HUES48 (cell line): ENCODE measurements around the gene GYPC.

Experiments
- H3K27ac ChIP-seq: one replicate; pipeline ENCODE4 v1.7.0; 2013; ENCODE audit warnings: low read depth, low read length, inconsistent platforms
- H3K27me3 ChIP-seq: 2 replicates; pipeline ENCODE4 v1.6.1; 2013; ENCODE audit warnings: mild to moderate bottlenecking, low read length; ENCODE audit not compliant: control insufficient read depth, insufficient read depth
- H3K36me3 ChIP-seq: 2 replicates; pipeline ENCODE4 v1.6.1; 2013; ENCODE audit warnings: low read length; ENCODE audit not compliant: control insufficient read depth, insufficient read depth
- H3K4me1 ChIP-seq: 2 replicates; pipeline ENCODE4 v1.6.1; 2013; ENCODE audit warnings: mild to moderate bottlenecking, low read length; ENCODE audit not compliant: control insufficient read depth, insufficient read depth
- H3K4me3 ChIP-seq: 2 replicates; pipeline ENCODE4 v1.5.1; 2013; ENCODE audit warnings: mild to moderate bottlenecking, low read depth, low read length
- H3K9ac ChIP-seq: 2 replicates; pipeline ENCODE4 v1.6.1; 2013; ENCODE audit warnings: mild to moderate bottlenecking, low read depth, low read length, moderate library complexity
- H3K9me3 ChIP-seq: 2 replicates; pipeline ENCODE4 v1.6.1; 2013; ENCODE audit warnings: low read length; ENCODE audit not compliant: control insufficient read depth, insufficient read depth

The GYPC gene, protein sequence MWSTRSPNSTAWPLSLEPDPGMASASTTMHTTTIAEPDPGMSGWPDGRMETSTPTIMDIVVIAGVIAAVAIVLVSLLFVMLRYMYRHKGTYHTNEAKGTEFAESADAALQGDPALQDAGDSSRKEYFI

DNA sequence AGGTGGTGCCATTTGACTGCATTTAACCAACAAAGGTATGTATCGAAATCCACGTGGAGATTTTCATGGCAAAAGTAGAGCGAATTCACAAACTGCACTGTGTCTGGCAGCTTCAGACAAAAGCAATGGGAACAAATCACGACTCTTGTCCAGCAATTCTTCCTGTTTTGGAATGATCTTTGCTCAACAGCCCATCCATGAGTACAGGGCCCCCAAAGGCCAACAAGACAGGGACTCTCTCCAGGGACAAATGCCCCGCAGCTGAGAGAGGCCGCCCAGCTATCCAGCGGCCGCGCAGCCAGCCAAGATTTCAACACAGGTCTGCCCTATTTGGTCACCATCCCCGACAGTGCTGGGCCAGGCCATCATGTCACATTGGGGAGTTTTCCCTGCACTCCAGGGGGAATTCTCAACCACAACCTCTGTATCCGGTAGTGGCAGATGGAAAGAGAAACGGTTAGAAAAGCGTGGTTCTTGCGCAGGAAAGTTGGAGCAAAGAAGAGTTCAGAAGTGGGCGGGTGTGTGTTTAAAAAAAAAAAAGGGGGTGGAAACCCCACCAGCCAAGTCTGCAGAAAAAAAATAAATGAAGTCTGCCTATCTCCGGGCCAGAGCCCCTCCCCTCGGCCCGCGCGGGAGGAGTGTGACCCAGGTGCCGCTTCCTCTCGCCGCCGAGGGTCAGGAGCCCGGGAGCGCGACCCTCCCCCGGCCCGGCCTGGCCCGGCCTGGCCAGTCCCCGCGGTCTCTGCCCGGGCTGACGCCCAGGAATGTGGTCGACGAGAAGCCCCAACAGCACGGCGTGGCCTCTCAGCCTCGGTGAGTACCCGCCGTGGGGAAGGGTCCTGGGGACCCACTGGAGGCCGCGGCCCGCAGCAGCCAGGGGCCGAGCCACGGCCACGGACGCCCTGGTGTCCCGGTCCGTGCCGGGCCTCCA lies at the start of gene GYPC:
Gene GYPC (plus strand): TSS at position 659 of the 931 bp plus-strand sequence. CDS start 106 bp downstream, at position 765.
- peaks cover 22% of the 10 kb centered on the region for H3K27me3 ChIP-seq
- peak within 1 kb of the TSS; percentile 62 for H3K9ac ChIP-seq
- H3K4me1 ChIP-seq = peaks cover 38% of the 10 kb centered on the region
- H3K4me3 ChIP-seq = peak within 1 kb of the TSS; percentile 63
- H3K27ac ChIP-seq = peak within 1 kb of the TSS; percentile 74
- H3K9me3 ChIP-seq = no peaks in the 10 kb centered on the region
- no peaks in the 10 kb centered on the region for H3K36me3 ChIP-seq

DNA sequence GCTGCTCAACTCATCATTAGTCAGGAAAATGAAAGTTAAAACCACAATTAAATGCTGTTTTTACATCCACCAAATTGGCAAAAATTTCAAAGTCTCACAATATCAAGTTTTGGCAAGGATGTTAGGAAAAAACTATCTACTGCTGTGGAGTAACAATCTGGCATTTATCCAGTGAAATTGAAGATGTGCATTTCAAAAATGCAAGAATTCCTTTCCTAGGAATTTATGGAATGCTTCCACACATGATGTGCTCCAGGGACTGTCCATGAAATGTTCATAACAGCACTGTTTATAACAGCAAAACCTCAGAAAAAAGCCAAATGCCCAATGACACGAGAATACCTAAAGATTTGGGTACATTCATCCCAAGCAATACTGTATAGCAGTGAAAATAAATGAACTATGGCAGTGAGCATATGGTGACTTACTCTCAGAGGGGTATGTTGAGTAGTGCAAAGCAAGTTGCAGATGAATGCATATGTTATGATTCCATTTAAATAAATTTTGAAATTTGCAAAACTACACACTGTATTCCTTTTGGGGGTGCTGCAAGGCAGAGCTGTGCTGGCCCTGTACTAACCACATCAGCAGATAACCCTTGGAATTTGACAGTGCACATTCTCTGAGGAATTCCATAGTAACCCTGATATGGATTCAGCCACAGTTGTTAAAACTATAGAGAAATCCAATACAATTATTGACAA lies 41.3 kb upstream of the GYPC start:
- Histone ChIP-seq H3K9ac (no peak overlapping the region), H3K4me3 (no peak overlapping the region), H3K4me1 (no peaks in the 10 kb centered on the region), H3K36me3 (no peaks in the 10 kb centered on the region), H3K27me3 (no peaks in the 10 kb centered on the region), H3K9me3 (no peaks in the 10 kb centered on the region), H3K27ac (no peak overlapping the region)

DNA sequence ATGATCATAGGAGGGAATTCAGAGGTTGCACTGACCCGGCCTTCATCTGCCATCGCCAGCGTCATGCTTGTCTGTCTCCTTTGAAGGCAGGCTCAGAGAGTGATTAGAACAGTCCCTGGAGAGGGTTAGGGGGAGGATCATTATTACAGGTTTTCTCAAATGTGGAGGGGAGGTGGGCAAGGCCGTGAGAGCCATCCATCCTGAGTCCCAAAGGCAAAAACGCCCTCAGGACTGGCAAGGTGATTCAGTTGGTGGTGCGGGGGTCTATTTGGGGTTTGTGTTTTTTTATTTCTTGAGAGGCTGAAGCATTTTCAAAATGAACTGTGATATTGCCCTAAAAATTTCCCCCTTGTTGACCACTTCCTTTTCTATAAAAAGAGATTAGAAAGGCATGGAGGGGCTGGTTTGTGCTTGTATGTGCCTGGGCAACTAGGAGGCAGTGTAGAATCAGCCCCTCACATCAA lies 39.3 kb upstream of the GYPC start:
- Histone ChIP-seq H3K36me3 (no peaks in the 10 kb centered on the region), H3K27me3 (no peaks in the 10 kb centered on the region), H3K9me3 (peaks cover 6% of the 10 kb centered on the region; the same call in 1 of the 2 replicates), H3K27ac (no peak overlapping the region), H3K4me1 (no peaks in the 10 kb centered on the region), H3K9ac (no peak overlapping the region), H3K4me3 (no peak overlapping the region)

DNA sequence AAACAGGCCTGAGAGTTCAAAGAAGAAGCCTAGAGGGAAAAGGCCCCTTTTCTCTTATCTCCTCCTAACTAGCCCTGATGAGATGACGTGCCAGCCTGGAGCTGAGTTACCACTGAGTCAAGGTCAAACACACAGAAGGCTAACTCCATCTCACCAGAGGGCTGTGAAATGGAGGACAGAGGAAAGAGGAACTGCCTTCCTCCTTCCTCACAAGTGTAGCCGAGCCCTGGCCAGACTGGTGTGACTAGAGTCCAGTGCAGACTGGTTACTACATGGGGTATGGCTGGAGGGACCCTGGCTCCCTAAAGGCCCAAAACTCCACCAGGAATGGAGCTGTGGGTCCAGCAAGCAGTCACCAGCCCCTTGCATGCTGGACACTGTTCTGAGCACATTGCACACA lies 35.7 kb upstream of the GYPC start:
- Histone ChIP-seq H3K27me3 (no peaks in the 10 kb centered on the region), H3K4me3 (no peak overlapping the region), H3K9me3 (peaks cover 6% of the 10 kb centered on the region; the same call in 1 of the 2 replicates), H3K27ac (no peak overlapping the region), H3K4me1 (no peaks in the 10 kb centered on the region), H3K9ac (no peak overlapping the region), H3K36me3 (no peaks in the 10 kb centered on the region)

DNA sequence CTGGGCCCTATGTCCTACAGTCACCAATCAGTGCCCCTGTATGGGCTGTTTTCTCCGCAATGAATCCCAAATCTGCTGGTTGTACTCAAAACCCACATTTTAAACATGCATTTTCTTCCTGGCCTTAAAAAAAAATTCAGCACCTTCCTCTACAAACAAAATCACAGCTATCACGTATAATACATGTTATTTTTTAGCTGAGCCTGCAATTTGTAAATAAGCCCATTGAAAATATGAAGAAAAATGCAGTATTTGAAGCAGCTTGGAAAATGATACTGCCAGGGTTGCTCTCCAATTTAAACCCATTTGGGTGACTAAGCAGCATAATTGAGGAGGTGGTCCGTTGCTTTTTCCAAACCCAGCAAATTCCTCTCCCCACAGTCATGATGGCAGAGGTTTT lies 33.0 kb upstream of the GYPC start:
- H3K36me3 ChIP-seq = no peaks in the 10 kb centered on the region
- H3K27ac ChIP-seq = no peak overlapping the region
- no peak overlapping the region for H3K4me3 ChIP-seq
- H3K9ac ChIP-seq = no peak overlapping the region
- H3K4me1 ChIP-seq = no peaks in the 10 kb centered on the region
- H3K9me3 ChIP-seq = peaks cover 6% of the 10 kb centered on the region; the same call in 1 of the 2 replicates
- H3K27me3 ChIP-seq = no peaks in the 10 kb centered on the region

DNA sequence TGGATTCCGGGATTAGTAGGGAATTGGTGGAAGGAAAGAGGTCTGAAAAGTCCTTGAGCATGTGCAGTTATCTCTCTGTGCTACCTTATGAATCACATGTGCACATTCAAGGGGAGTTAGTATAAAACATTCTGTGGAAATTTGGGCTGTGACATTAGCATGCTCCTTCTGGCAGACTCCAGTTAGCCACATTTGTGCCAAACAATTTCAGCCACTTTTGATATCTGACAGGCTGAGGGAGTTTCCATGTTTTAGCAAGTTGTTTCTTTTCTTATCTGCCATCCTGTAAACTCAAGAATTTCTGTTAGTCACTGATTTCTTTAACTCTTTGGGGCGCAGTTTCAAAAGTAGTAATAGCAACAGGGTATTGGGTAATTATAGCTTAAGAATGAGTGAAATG lies 28.3 kb upstream of the GYPC start:
- no peak overlapping the region for H3K4me3 ChIP-seq
- no peaks in the 10 kb centered on the region for H3K27me3 ChIP-seq
- H3K36me3 ChIP-seq = no peaks in the 10 kb centered on the region
- H3K9ac ChIP-seq = no peak overlapping the region
- no peaks in the 10 kb centered on the region for H3K4me1 ChIP-seq
- H3K9me3 ChIP-seq = no peaks in the 10 kb centered on the region
- H3K27ac ChIP-seq = no peak overlapping the region

DNA sequence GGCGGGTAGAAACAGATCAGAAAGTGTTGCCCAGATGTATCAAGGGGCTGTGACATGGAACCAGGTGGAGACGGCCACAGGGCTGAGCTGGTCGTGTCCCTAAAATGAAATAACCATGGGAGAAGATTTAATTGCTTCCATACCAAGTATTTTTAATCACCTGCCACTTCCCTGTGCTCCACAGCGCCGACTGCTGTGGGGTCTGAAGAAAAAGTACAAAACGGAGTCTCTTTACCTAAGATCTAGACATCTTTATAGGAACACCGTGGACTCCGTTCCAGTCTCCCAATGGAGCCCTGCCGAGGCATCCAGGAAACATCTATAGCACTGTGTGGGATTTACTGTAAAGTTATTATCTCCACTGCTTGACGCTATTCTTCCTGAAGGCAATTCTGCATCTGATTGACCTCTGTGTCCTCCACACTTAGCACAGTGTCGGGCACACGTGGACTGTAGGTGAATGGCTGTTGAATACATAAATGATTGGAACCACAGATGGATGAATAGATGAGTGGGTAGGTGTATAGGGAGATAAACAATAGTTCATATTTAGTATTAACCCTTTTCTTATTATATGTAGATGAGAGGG lies 21.6 kb upstream of the GYPC start:
- Histone ChIP-seq H3K36me3 (no peaks in the 10 kb centered on the region), H3K4me1 (no peaks in the 10 kb centered on the region), H3K27me3 (no peaks in the 10 kb centered on the region), H3K9ac (no peak overlapping the region), H3K9me3 (no peaks in the 10 kb centered on the region), H3K27ac (no peak overlapping the region), H3K4me3 (no peak overlapping the region)

DNA sequence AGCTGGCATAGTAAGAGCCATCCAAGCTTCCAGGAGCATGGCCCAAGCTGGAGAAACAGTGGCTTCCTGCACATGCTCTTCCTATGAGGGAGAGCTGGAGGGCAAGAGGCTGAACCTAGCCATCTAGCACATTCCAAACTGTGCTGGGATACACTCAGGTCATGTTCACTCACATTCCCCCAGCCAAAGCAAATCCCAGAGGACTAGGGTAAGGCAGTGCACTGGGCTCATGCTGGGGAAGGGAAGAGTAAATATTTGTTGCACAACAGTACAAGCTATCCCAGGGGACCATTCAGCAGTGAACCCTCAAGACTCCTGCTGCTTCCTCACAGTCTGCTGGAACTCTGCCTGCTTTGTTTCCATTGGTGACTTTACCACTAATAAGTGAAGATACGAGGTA lies 20.7 kb upstream of the GYPC start:
- no peak overlapping the region for H3K27ac ChIP-seq

DNA sequence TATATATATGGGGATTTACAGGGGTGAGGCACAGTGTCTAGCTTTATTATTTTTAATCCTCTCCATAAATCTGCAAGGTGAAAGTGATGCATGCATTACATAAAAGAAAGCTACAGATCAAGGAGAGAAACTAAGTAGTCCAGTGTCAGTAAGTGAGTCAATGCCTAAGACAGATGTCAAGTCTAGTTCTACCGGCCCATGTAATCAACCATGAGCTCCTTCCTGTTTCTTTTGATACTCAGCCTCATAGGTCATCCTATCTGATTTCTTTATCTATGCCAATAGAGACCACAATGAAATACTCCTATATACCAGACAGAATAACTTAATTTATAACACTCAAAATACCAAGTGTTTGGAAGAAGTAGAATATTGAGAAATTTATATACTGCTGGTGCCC lies 20.2 kb upstream of the GYPC start:
- Histone ChIP-seq H3K27me3 (no peaks in the 10 kb centered on the region), H3K27ac (no peak overlapping the region), H3K9me3 (no peaks in the 10 kb centered on the region), H3K9ac (no peak overlapping the region), H3K4me1 (no peaks in the 10 kb centered on the region), H3K4me3 (no peak overlapping the region), H3K36me3 (no peaks in the 10 kb centered on the region)

More for the DNA sequence above, 20.7 kb upstream of the GYPC start:
- Histone ChIP-seq H3K27me3 (no peaks in the 10 kb centered on the region), H3K4me1 (no peaks in the 10 kb centered on the region), H3K9ac (no peak overlapping the region), H3K9me3 (no peaks in the 10 kb centered on the region), H3K4me3 (no peak overlapping the region), H3K36me3 (no peaks in the 10 kb centered on the region)

DNA sequence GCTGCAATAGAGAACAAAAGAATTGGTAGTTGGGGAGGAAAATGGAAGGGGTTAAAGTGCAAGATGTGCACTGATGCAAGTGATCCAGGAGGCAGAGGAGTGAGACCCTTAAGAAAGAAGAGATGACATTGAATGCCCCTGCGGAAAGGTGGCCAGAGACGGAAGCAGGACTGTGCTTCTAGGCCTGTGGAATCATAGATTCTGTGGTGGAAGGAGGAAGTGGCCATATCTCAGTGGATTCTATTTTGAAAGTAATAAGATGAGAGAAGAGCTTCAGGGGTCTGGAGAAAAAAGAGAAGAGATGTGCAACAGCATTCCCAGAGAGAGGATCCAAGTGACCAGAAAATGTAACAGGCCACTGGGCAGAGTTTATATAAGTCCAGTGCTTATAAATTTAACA lies 18.6 kb upstream of the GYPC start:
- H3K27me3 ChIP-seq = no peaks in the 10 kb centered on the region
- H3K4me3 ChIP-seq = no peak overlapping the region
- no peak overlapping the region for H3K9ac ChIP-seq
- no peaks in the 10 kb centered on the region for H3K36me3 ChIP-seq
- no peaks in the 10 kb centered on the region for H3K9me3 ChIP-seq
- H3K27ac ChIP-seq = no peak overlapping the region
- no peaks in the 10 kb centered on the region for H3K4me1 ChIP-seq
